Measurements from ENCODE around the gene GLIS2. TPM values are rescaled to one million over a fixed set of nuclear protein-coding genes. Genes with fewer than 3 reads are reported as not detected.

The GLIS2 gene
- total and polyA plus RNA-seq, 2 of the 4 experiments (the other 2 are of a cell fraction): 0.36 to 8.4 TPM

DNA sequence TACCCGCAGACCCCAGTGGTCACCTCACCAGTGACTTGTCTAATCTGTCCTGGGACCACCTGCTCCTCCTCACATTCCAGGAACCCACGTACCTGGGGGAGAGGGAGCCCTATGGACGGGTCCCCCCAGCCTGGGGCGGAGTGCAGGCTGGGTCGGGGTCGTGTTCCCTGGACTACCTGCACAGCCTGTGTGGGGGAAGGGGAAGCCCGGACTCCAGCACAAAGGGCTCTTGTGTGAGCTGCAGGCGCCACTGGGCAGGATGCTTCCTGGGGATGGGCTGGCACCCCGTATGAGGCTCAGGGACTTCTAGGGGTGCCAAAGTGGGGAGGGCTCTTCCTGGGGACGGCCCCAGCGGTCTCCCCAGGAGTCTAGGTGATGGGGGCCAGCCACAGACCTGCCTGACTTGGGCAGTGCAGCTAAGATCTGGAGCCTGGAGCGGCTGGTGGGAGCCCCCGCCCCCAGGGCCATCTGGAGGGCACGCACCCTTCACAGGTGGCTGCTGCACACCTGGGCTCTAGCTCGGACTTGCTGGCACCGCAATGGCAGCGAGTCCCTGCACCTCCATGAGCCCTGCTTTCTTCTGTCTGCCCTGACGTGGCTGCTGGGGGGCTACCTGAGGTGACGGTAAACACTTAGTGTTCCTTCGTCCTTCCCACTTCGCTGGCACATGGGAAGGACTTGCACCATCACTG, 63.3 kb downstream of the GLIS2 start:
- H4K91ac ChIP-seq (ENCODE audit: insufficient read depth, low read depth, low read length): no peak overlapping the region
- H2AK5ac ChIP-seq (ENCODE audit: low read depth, low read length): no peak overlapping the region
- H4K5ac ChIP-seq (ENCODE audit: low read depth, low read length): no peak overlapping the region
- no peak overlapping the region for H3K14ac ChIP-seq (replicated peaks; ENCODE audit: low read depth, low read length)
- no peak overlapping the region for H3K4ac ChIP-seq (ENCODE audit: low read depth, low read length)
- peaks cover 63% of the 10 kb centered on the region for H3K36me3 ChIP-seq (ENCODE audit: control insufficient read depth, insufficient read depth, low read length)
- H2BK15ac ChIP-seq (ENCODE audit: low read depth, low read length): no peak overlapping the region
- no peak overlapping the region for H3K18ac ChIP-seq (ENCODE audit: low read depth, low read length)
- peaks cover 12% of the 10 kb centered on the region for H3K9me1 ChIP-seq (ENCODE audit: insufficient read depth, low read length)
- no peak overlapping the region for H4K8ac ChIP-seq (ENCODE audit: low read depth in 2 of 2, low read length in 2 of 2)
- ATAC-seq (ENCODE audit: low read depth) (no peak), DNase-seq (no peak)
- no peak overlapping the region for H3K4me3 ChIP-seq (ENCODE audit: insufficient read depth, low read depth, low read length)
- no peak overlapping the region for H3K9ac ChIP-seq (ENCODE audit: low read depth, low read length)
- H3K23ac ChIP-seq (ENCODE audit: low read depth, low read length): no peak overlapping the region
- peak overlapping the region; percentile 42 for H2AK9ac ChIP-seq (replicated peaks; ENCODE audit: low read depth, low read length, poor library complexity)
- no peak overlapping the region for H3K56ac ChIP-seq (ENCODE audit: extremely low read depth, insufficient read depth, low read length)
- dilution Hi-C loops (cut with HindIII; ENCODE audit: low sequenced_read_pairs, unreplicated experiment) (no loop called here), in situ Hi-C loops (cut with MboI; ENCODE audit: low sequenced_read_pairs) (no loop called here), intact Hi-C loops (cut with micrococcal nuclease) (no loop called here)
- H2BK20ac ChIP-seq (ENCODE audit: low read depth, low read length): no peak overlapping the region
- no peak overlapping the region for H2BK5ac ChIP-seq (ENCODE audit: low read depth, low read length, poor library complexity, severe bottlenecking)
- H3K9me3 ChIP-seq (ENCODE audit: control insufficient read depth, insufficient read depth, low read length): no peaks in the 10 kb centered on the region
- no peak overlapping the region for H3K27ac ChIP-seq (ENCODE audit: insufficient read depth, low read length)
- H4K20me1 ChIP-seq (ENCODE audit: insufficient read depth, low read length): peaks cover 98% of the 10 kb centered on the region
- ChIA-PET POLR2A (ENCODE audit: unreplicated experiment) (interaction anchor here (0.7 kb wide), 1 partner anchor 11 kb away, joined by 5 read pairs; no protein-coding TSS in a partner anchor), CTCF (no interaction called here)
- H3K4me2 ChIP-seq (ENCODE audit: low read depth, low read length): no peak overlapping the region
- H2AFZ ChIP-seq (replicated peaks; ENCODE audit: low read length, poor library complexity): peak overlapping the region; percentile 41
- peaks cover 37% of the 10 kb centered on the region for H3K4me1 ChIP-seq (ENCODE audit: control insufficient read depth, insufficient read depth, low read length)
- no peak for TF ChIP-seq RFX5 (IDR thresholded peaks at IDR 0.05; ENCODE audit: low read depth, low read length)
- TF ChIP-seq RAD21 (IDR thresholded peaks at IDR 0.05; ENCODE audit: low read length): no peak
- TF ChIP-seq, protein P1, sequence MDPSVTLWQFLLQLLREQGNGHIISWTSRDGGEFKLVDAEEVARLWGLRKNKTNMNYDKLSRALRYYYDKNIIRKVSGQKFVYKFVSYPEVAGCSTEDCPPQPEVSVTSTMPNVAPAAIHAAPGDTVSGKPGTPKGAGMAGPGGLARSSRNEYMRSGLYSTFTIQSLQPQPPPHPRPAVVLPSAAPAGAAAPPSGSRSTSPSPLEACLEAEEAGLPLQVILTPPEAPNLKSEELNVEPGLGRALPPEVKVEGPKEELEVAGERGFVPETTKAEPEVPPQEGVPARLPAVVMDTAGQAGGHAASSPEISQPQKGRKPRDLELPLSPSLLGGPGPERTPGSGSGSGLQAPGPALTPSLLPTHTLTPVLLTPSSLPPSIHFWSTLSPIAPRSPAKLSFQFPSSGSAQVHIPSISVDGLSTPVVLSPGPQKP (IDR thresholded peaks at IDR 0.05; ENCODE audit: borderline replicate concordance, low read depth, low read length): no peak
- TF ChIP-seq FOS (IDR thresholded peaks at IDR 0.05; ENCODE audit: low read depth, low read length): no peak
- no peak for TF ChIP-seq MAFK (IDR thresholded peaks at IDR 0.05; ENCODE audit: low read depth, low read length)
- TF ChIP-seq MAZ (IDR thresholded peaks at IDR 0.05; ENCODE audit: borderline replicate concordance, low read depth, low read length): no peak
- TF ChIP-seq CHD1 (IDR thresholded peaks at IDR 0.05; ENCODE audit: low read depth, low read length): no peak
- no peak for TF ChIP-seq POLR2A (IDR thresholded peaks at IDR 0.05; ENCODE audit: low read depth, low read length)
- TF ChIP-seq BHLHE40 (IDR thresholded peaks at IDR 0.05; ENCODE audit: low read depth, low read length): no peak
- no peak for TF ChIP-seq RCOR1 (IDR thresholded peaks at IDR 0.05; ENCODE audit: insufficient replicate concordance, low read length)
- no peak for TF ChIP-seq CEBPB (IDR thresholded peaks at IDR 0.05; ENCODE audit: low read depth, low read length)
- TF ChIP-seq NFE2L2 (IDR thresholded peaks at IDR 0.05; ENCODE audit: low read depth, low read length): no peak
- TF ChIP-seq, protein P2, sequence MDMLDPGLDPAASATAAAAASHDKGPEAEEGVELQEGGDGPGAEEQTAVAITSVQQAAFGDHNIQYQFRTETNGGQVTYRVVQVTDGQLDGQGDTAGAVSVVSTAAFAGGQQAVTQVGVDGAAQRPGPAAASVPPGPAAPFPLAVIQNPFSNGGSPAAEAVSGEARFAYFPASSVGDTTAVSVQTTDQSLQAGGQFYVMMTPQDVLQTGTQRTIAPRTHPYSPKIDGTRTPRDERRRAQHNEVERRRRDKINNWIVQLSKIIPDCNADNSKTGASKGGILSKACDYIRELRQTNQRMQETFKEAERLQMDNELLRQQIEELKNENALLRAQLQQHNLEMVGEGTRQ (IDR thresholded peaks at IDR 0.05; ENCODE audit: low read depth, low read length): no peak
- TF ChIP-seq, protein P3, sequence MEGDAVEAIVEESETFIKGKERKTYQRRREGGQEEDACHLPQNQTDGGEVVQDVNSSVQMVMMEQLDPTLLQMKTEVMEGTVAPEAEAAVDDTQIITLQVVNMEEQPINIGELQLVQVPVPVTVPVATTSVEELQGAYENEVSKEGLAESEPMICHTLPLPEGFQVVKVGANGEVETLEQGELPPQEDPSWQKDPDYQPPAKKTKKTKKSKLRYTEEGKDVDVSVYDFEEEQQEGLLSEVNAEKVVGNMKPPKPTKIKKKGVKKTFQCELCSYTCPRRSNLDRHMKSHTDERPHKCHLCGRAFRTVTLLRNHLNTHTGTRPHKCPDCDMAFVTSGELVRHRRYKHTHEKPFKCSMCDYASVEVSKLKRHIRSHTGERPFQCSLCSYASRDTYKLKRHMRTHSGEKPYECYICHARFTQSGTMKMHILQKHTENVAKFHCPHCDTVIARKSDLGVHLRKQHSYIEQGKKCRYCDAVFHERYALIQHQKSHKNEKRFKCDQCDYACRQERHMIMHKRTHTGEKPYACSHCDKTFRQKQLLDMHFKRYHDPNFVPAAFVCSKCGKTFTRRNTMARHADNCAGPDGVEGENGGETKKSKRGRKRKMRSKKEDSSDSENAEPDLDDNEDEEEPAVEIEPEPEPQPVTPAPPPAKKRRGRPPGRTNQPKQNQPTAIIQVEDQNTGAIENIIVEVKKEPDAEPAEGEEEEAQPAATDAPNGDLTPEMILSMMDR (conservative IDR thresholded peaks at IDR 0.05; ENCODE audit: low read depth, low read length): no peak
- no peak overlapping the region for H2BK120ac ChIP-seq (ENCODE audit: low read depth, low read length)
- no TSS peak for BruUV-seq (replicated peaks)
- 95% methylated on average over 11 of the region's 21 CpGs; no CpG with 5 or more reads in 1 of the 2 experiments for WGBS, 2 experiments (ENCODE audit: extremely low coverage in 2 of 2, insufficient read length in 1 of 2)
- peaks cover 0 to 87% of the 10 kb centered on the region in 2 experiments; a peak in 3 of 4 replicates for H3K79me1 ChIP-seq (ENCODE audit: low read depth in 1 of 2, low read length in 2 of 2)
- H3K27me3 ChIP-seq (ENCODE audit: control insufficient read depth, insufficient read depth, low read length): no peaks in the 10 kb centered on the region

Measured in IMR-90 (cell line).